Small intestine (tissue), 7 donors: ENCODE results near the gene ERF. TPM values are rescaled to one million over a fixed set of nuclear protein-coding genes. Genes with fewer than 3 reads are reported as not detected.
A peak's percentile ranks its signal among the peaks of the same experiment; 100 is the strongest.

ENCODE experiments used
- DNase-seq, 2 donors: peaks; one replicate each; pipeline versions ENCODE4 v3.0.0 to v3.0.0-alpha.2; 2013
- FAIRE-seq: peaks from 2 replicates; lab custom pipeline; 2012; peaks lifted over from hg19 to GRCh38; lab: Jason Lieb, UNC
- H3K27ac ChIP-seq, 3 donors: one replicate each; pipeline ENCODE4 v1.5.1; 2013; ENCODE audit warnings: low read length in 2 of 3, mild to moderate bottlenecking in 2 of 3, control low read depth in 1 of 3, inconsistent platforms in 1 of 3, low read depth in 1 of 3, moderate library complexity in 1 of 3
- H3K27me3 ChIP-seq, 3 donors: one replicate each; pipeline ENCODE4 v1.6.1; 2013; ENCODE audit warnings: low read length in 3 of 3, inconsistent platforms in 1 of 3; ENCODE audit not compliant: control insufficient read depth in 3 of 3, insufficient read depth in 3 of 3
- H3K36me3 ChIP-seq, 3 donors: one replicate each; pipeline ENCODE4 v1.6.1; 2013; ENCODE audit warnings: low read length in 3 of 3, inconsistent platforms in 1 of 3, low read depth in 1 of 3, mild to moderate bottlenecking in 1 of 3, moderate library complexity in 1 of 3; ENCODE audit not compliant: control insufficient read depth in 3 of 3, insufficient read depth in 2 of 3
- H3K4me1 ChIP-seq, 3 donors: one replicate each; pipeline ENCODE4 v1.6.1; 2013; ENCODE audit warnings: low read length in 2 of 3, inconsistent platforms in 1 of 3, low read depth in 1 of 3, mild to moderate bottlenecking in 1 of 3, moderate library complexity in 1 of 3; ENCODE audit not compliant: control insufficient read depth in 3 of 3, insufficient read depth in 2 of 3
- H3K4me3 ChIP-seq, 3 donors: one replicate each; pipeline ENCODE4 v1.5.1; 2013; ENCODE audit warnings: low read length in 3 of 3, control low read depth in 1 of 3, inconsistent platforms in 1 of 3, low read depth in 1 of 3, mild to moderate bottlenecking in 1 of 3, moderate library complexity in 1 of 3
- H3K9me3 ChIP-seq, 2 donors: one replicate each; pipeline ENCODE4 v1.6.1; 2013; ENCODE audit warnings: low read depth in 1 of 2, low read length in 1 of 2; ENCODE audit not compliant: control insufficient read depth in 2 of 2, insufficient read depth in 1 of 2
- WGBS, 3 donors: extraction: QIAGEN DNeasy Blood & Tissue Kit; methylation state at CpG; one replicate each; pipeline ENCODE4 v1.1.7; 2013; 5-methylcytosine and 5-hydroxymethylcytosine counted together
- polyA plus RNA-seq, 4 donors: library from polyadenylated mRNA; stranded (reverse) in 3 of 4; unstranded in 1 of 4; fragments of 200-250 nt in 3 of 4; fragments of 120-200 nt in 1 of 4; gene quantifications; one replicate each; pipeline versions ENCODE4 v1.2.1 to v1.2.3, GENCODE V29; 2013
- donor health status: healthy with polysubstance abuse.
- donor health status: control.
- donor health status: control.
- donor health status: Bipolar disorder and iron deficiency.
- donor health status: healthy.

Gene ERF
- polyA plus RNA-seq, 4 donors, result 28.6 to 60.7 (median 41.7) TPM

- H3K36me3 ChIP-seq, result peaks cover 9 to 49% (median 12%) of the 10 kb centered on the region in 3 donors
- DNase-seq (no peak), FAIRE-seq (no peak)
- H3K4me1 ChIP-seq, result peaks cover 8 to 49% (median 9%) of the 10 kb centered on the region in 3 donors
- no peaks in the 10 kb centered on the region for H3K27me3 ChIP-seq
- H3K27ac ChIP-seq, result peak overlapping the region in 2 of 3 donors; percentile 52 to 55
- no peaks in the 10 kb centered on the region for H3K9me3 ChIP-seq
- H3K4me3 ChIP-seq, result peak overlapping the region in 1 of 3 donors; percentile 6
- WGBS, 3 donors, result 42 to 60% (median 60%) methylated on average over 13 of the region's 13 CpGs
Measured at GRCh38 chr19:42286349-42287016, 31.6 kb upstream of the ERF start.

DNA sequence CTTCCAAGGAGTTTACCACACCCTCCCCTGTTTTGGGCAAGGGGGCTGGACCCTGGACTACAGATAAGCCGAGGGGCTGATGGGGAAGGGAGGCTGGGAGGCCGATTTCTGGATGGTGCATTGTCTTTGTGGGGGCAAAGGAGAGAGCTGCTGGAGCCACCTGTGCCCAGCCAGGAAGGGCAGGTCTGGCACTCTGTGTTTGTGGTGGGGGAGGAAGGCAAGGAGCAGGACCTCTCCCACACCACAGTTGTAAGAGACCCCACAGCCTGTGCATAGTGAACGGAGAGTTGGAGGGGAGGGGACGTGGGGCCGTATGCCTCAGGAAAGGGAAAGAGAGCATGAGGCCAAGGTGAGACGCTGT lies 31.0 kb upstream of the ERF start:
- Histone ChIP-seq H3K4me3 (peak overlapping the region in 1 of 3 donors; percentile 6), H3K9me3 (no peaks in the 10 kb centered on the region), H3K27ac (peak overlapping the region in 2 of 3 donors; percentile 52 to 55), H3K27me3 (no peaks in the 10 kb centered on the region), H3K36me3 (peaks cover 9 to 44% (median 12%) of the 10 kb centered on the region in 3 donors), H3K4me1 (peaks cover 10 to 48% (median 11%) of the 10 kb centered on the region in 3 donors)
- 40 to 65% (median 65%) methylated on average over 6 of the region's 6 CpGs for WGBS, 3 donors
- DNase-seq (no peak), FAIRE-seq (no peak)

DNA sequence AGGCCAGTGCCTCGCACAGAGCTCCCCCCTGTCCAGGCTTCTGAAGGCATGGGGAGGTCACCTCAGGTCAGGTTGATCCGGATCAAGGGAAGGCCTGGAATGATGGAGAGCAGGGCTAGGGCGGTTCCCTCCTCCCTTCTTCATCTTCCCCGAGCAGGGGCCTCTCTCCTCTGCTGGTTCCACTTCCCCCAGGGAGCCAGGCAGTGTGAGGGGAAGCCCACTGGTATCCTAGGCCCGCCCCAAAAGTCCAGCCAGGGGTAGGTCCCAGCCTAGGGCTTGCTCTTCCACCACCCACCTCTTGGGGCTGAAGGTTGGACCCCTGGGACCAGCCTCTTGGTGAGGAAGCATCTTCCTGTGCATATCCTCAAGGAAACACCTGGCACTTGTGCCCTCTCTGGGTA lies 30.6 kb upstream of the ERF start:
- DNase-seq (no peak), FAIRE-seq (no peak)
- H3K27me3 ChIP-seq, result no peaks in the 10 kb centered on the region
- 36 to 47% (median 46%) methylated on average over 5 of the region's 5 CpGs for WGBS, 3 donors
- H3K9me3 ChIP-seq, result no peaks in the 10 kb centered on the region
- peak overlapping the region in 1 of 3 donors; percentile 55 for H3K27ac ChIP-seq
- H3K4me3 ChIP-seq, result peak overlapping the region in 1 of 3 donors; percentile 70
- peaks cover 10 to 44% (median 11%) of the 10 kb centered on the region in 3 donors for H3K4me1 ChIP-seq
- H3K36me3 ChIP-seq, result peaks cover 9 to 40% (median 12%) of the 10 kb centered on the region in 3 donors

- no peak for FAIRE-seq
- peak overlapping the region; percentile 68 to 75 (median 70) for H3K4me3 ChIP-seq
- H3K4me1 ChIP-seq, result peaks cover 10 to 44% (median 11%) of the 10 kb centered on the region in 3 donors
- H3K36me3 ChIP-seq, result peaks cover 9 to 32% (median 11%) of the 10 kb centered on the region in 3 donors
- H3K27me3 ChIP-seq, result no peaks in the 10 kb centered on the region
- peak in 1 of 2 donors; percentile 42 for DNase-seq
- peak overlapping the region; percentile 41 to 55 (median 47) for H3K27ac ChIP-seq
- H3K9me3 ChIP-seq, result no peaks in the 10 kb centered on the region
- 4 to 8% (median 7%) methylated on average over 25 to 41 of the region's 41 CpGs for whole genome bisulfite sequencing, 3 donors
Measured at GRCh38 chr19:42284591-42285341, 29.8 kb upstream of the ERF start.

GRCh38 chr19:42284066-42284501 lies 29.2 kb upstream of the ERF start:
- Histone ChIP-seq H3K27me3 (no peaks in the 10 kb centered on the region), H3K4me1 (peaks cover 10 to 51% (median 14%) of the 10 kb centered on the region in 3 donors), H3K36me3 (peaks cover 9 to 27% (median 9%) of the 10 kb centered on the region in 3 donors), H3K27ac (peak overlapping the region in 2 of 3 donors; percentile 72 to 95), H3K4me3 (peak overlapping the region in 2 of 3 donors; percentile 68 to 75), H3K9me3 (no peaks in the 10 kb centered on the region)
- no peak for FAIRE-seq
- peak; percentile 76 to 89 for DNase-seq
- WGBS, 3 donors, result 0 to 3% (median 1%) methylated on average over 6 to 71 of the region's 76 CpGs

DNA sequence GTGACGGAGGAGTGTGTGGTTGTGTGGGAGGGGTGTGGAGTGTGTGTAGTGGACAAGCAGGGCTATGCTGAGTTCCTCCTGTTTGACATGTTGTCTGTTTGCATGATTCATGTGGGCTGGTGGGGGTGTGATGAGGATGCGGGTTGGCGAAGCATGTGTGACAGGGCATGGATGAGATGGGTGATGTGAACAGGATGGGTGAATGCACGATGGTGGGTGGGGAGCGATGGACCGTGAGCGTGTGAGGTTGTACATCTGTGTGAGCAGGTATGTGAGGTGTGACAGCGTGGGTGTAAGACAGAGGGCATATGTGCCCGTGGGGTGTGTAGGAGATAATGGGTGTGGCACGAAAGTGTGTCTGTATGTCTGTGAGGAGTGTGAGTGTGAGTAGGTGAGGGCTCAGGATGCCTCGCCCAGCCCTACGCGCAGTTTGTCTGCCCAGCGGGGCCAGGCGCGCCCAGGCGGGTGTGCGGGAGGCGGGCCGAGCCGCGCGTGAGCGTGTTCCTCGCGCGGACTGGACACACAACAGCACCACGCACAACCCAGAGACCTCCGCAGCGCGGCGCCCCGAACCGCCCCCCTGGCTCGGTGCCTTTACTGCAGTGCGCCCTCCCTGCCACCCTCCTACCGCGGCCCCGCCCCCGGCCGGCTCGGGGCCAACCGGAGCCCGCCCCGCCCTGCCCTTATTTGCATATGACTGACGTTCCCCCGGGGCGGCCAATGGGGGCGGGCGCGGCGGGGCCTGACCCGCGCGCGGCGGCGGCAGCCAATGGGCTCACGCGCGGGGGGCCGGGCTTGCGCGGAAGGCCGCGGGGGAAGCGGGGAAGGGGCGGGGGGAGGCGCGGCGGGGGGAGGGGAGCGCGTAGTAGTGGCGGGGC lies 28.5 kb upstream of the ERF start:
- Histone ChIP-seq H3K27me3 (no peaks in the 10 kb centered on the region), H3K4me3 (peak overlapping the region; percentile 40 to 75 (median 68)), H3K4me1 (peaks cover 10 to 57% (median 14%) of the 10 kb centered on the region in 3 donors), H3K9me3 (no peaks in the 10 kb centered on the region), H3K27ac (peak overlapping the region; percentile 76 to 95 (median 77)), H3K36me3 (peaks cover 7 to 21% (median 9%) of the 10 kb centered on the region in 3 donors)
- WGBS, 3 donors, result 1 to 2% (median 2%) methylated on average over 29 to 73 of the region's 74 CpGs
- peak; percentile 93 to 98 for DNase-seq
- no peak for FAIRE-seq

DNA sequence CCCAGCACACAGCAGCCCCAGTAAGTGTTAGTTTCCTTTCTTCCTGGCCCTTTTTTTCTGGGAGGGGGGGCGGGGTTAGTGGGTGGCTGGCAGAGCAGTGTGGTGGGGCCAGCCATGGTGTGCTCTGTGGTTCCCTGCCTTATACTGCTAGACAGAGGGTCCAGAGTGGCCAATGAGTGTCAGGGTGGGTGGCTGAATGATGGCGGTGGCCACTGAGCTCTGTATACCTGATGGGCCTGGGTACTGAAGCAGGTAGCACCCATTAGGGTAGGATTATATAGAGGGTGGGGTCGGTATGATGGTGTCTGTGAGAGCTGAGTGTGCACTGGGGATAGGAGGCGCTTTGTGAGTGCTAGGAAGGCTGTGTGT lies 27.9 kb upstream of the ERF start:
- no peak overlapping the region for H3K4me3 ChIP-seq
- no peak for DNase-seq
- peaks cover 3 to 15% (median 4%) of the 10 kb centered on the region in 3 donors for H3K36me3 ChIP-seq
- WGBS, 3 donors, result 42 to 44% (median 44%) methylated on average over 4 of the region's 4 CpGs
- H3K27me3 ChIP-seq, result no peaks in the 10 kb centered on the region
- H3K9me3 ChIP-seq, result no peaks in the 10 kb centered on the region
- H3K27ac ChIP-seq, result peak overlapping the region; percentile 76 to 84 (median 77)
- peaks cover 10 to 63% (median 14%) of the 10 kb centered on the region in 3 donors for H3K4me1 ChIP-seq
- FAIRE-seq, result no peak
